PC-9 (cell line): ENCODE data around the gene C1D.

Experiments used
- CTCF ChIP-seq: fragments of 200-600 bp; sonication (generic); conservative IDR thresholded peaks from 2 replicates; pipeline ENCODE4 v1.6.1; 2017; ENCODE audit warnings: mixed run types, antibody characterized with exemption, mild to moderate bottlenecking, moderate library complexity
- EZH2 ChIP-seq: fragments of 200-600 bp; sonication (generic); IDR thresholded peaks from 2 replicates; pipeline ENCODE4 v1.8.0; 2017; ENCODE audit warnings: antibody characterized with exemption, low read depth

- TF ChIP-seq CTCF = no peak
- no peak for TF ChIP-seq EZH2
Measured at GRCh38 chr2:68099260-68099659, 36.5 kb upstream of the C1D start.
